Right lobe of liver (tissue), 4 donors: ENCODE data around the gene ZNF823.

ENCODE experiments used
- POLR2A ChIP-seq: fragments of 450-650 bp; IDR thresholded peaks from one replicate; pipeline ENCODE4 v1.6.1; 2017; ENCODE audit warnings: antibody characterized with exemption, mild to moderate bottlenecking
- TF ChIP-seq, protein P1 (sequence below), 4 donors: fragments of 200-600 bp in 3 of 4; fragments of 450-650 bp in 1 of 4; IDR thresholded peaks; one replicate each; pipeline versions ENCODE4 v1.5.1 to v1.8.0; 2016 to 2022; ENCODE audit warnings: antibody characterized with exemption in 4 of 4, mild to moderate bottlenecking in 2 of 4
- donor health status: DM: no; HTN: no; CAD: no.
- donor health status: DM: no; HTN: no; CAD: no.
- donor health status: DM: no; HTN: yes; CAD: no.

DNA sequence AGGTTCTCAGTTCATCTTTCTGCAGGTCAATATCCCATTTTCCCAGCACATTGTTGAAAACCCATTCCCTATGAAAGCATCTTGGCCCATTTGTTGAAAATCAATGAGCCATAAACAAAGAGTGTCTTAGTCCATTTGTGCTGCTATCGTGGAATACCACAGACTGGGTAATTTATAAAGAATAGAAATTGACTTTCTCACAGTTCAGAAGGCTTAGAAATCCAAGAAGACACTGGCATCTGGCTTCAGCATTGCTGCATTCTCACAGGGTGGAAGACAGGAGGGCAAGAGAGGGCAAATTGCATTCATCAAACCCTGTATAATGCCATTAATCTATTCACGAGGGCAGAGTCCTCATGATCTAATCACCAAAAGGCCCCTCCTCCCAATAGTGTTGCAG is 34.1 kb downstream of the ZNF823 start:
- no peak for TF ChIP-seq POLR2A
- TF ChIP-seq, protein P1, sequence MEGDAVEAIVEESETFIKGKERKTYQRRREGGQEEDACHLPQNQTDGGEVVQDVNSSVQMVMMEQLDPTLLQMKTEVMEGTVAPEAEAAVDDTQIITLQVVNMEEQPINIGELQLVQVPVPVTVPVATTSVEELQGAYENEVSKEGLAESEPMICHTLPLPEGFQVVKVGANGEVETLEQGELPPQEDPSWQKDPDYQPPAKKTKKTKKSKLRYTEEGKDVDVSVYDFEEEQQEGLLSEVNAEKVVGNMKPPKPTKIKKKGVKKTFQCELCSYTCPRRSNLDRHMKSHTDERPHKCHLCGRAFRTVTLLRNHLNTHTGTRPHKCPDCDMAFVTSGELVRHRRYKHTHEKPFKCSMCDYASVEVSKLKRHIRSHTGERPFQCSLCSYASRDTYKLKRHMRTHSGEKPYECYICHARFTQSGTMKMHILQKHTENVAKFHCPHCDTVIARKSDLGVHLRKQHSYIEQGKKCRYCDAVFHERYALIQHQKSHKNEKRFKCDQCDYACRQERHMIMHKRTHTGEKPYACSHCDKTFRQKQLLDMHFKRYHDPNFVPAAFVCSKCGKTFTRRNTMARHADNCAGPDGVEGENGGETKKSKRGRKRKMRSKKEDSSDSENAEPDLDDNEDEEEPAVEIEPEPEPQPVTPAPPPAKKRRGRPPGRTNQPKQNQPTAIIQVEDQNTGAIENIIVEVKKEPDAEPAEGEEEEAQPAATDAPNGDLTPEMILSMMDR (IDR thresholded peaks at IDR 0.05), result no peak
